Activated CD8-positive, alpha-beta memory T cell treated with anti-CD3 and anti-CD28 coated beads, Interleukin-2, amount 50 U/mL, for 24 hours (primary cell): ENCODE measurements around the gene GNPTG.

Experiments used
- DNase-seq: peaks from one replicate; pipeline ENCODE4 v3.0.0-alpha.2; 2020; ENCODE audit errors: extremely low read depth

Gene GNPTG

GRCh38 chr16:1351582-1352362 lies at the start of gene GNPTG, which contains the start of gene TSR3:
TSS of gene GNPTG (plus strand) at chr16:1351931. CDS start at chr16:1351966, 35 bp downstream.
TSS of gene TSR3 (minus strand) at chr16:1351878. CDS start at chr16:1351804, 74 bp downstream.
- DNase-seq: peak; percentile 48

GRCh38 chr16:1305823-1306222 lies 45.9 kb upstream of the GNPTG start:
- no peak for DNase-seq

- no peak for DNase-seq
Measured at GRCh38 chr16:1306334-1306733, 45.4 kb upstream of the GNPTG start.

GRCh38 chr16:1308036-1308976 lies 43.4 kb upstream of the GNPTG start:
- no peak for DNase-seq

- peak; percentile 98 for DNase-seq
Measured at GRCh38 chr16:1308977-1309885, 42.5 kb upstream of the GNPTG start, which contains the start of gene UBE2I. TSS of gene UBE2I (plus strand) at chr16:1309636. CDS start at chr16:1314031, 4,395 bp downstream.

- no peak for DNase-seq
Measured at GRCh38 chr16:1309888-1310831, 41.6 kb upstream of the GNPTG start.

GRCh38 chr16:1310832-1311200 lies 40.9 kb upstream of the GNPTG start:
- no peak for DNase-seq

- DNase-seq: no peak
Measured at GRCh38 chr16:1311212-1311737, 40.5 kb upstream of the GNPTG start.

GRCh38 chr16:1311738-1312466 lies 39.8 kb upstream of the GNPTG start:
- DNase-seq: no peak

- no peak for DNase-seq
Measured at GRCh38 chr16:1312467-1312816, 39.3 kb upstream of the GNPTG start.

- DNase-seq: no peak
Measured at GRCh38 chr16:1312903-1313302, 38.8 kb upstream of the GNPTG start.

- DNase-seq: no peak
Measured at GRCh38 chr16:1313721-1314369, 37.9 kb upstream of the GNPTG start.

GRCh38 chr16:1314399-1315068 lies 37.2 kb upstream of the GNPTG start:
- DNase-seq: no peak

GRCh38 chr16:1315081-1316032 lies 36.4 kb upstream of the GNPTG start:
- no peak for DNase-seq

GRCh38 chr16:1316033-1316405 lies 35.7 kb upstream of the GNPTG start:
- no peak for DNase-seq

GRCh38 chr16:1317479-1318267 lies 34.1 kb upstream of the GNPTG start:
- no peak for DNase-seq

- no peak for DNase-seq
Measured at GRCh38 chr16:1318268-1318545, 33.5 kb upstream of the GNPTG start.
